NCI-H2196 treated with DMSO at 0.1 percent for 48 hours (cell line): Measurements from ENCODE around the gene CCN6.
"Not testable (repeated sequence)": the region's sequence is repeated elsewhere in the genome, so short reads cannot be mapped to it uniquely, and the experiment has no call there.

ENCODE experiments used
- DNase-seq: peaks from one replicate; lab custom pipeline; 2025; ENCODE audit not compliant: unreplicated experiment; lab: John Stamatoyannopoulos, UW

CCN6 gene

GRCh38 chr6:112029045-112029822 is 24.7 kb upstream of the CCN6 start:
- DNase-seq = peak; percentile 14

DNA sequence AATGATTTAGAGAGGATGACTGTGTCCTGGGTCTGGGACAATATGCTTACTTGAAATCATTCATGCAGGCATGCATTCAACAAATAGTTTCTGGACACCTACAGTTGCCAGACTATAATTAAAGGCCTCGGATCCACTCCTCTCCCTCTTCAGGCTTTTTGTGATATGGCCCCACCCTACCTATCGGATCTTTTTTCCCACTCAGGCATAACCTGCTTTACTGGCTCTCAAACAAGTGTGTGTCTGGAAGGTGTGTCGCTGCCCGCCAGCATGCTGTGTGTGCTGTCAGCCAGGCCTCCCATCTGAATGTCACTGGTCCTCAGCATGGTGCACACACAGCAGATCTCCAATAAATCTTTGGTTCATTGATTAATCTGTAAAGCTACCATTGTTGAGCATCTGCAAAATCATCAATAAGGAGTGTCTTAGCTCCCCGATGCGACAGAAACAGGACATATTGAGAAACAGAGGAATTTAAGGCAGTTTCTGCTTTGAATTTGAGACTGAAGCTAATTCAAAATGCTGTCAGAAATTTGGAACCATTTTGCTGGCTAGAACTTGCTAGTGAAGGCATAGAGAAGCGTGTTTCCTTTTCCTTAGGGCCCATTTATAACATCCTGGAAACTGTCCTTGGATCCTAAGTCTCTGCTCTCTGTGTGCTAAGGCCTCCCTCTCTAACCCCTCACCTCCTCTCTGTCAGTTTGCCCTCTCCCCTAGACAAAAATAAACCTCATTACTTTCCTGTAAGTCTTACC is 23.5 kb upstream of the CCN6 start:
- no peak for DNase-seq

GRCh38 chr6:112030961-112031660 is 22.8 kb upstream of the CCN6 start:
- DNase-seq = no peak

- no peak for DNase-seq
Observed at GRCh38 chr6:112031960-112032359, 21.9 kb upstream of the CCN6 start.

- no peak for DNase-seq
Observed at GRCh38 chr6:112032728-112033127, 21.2 kb upstream of the CCN6 start.

DNA sequence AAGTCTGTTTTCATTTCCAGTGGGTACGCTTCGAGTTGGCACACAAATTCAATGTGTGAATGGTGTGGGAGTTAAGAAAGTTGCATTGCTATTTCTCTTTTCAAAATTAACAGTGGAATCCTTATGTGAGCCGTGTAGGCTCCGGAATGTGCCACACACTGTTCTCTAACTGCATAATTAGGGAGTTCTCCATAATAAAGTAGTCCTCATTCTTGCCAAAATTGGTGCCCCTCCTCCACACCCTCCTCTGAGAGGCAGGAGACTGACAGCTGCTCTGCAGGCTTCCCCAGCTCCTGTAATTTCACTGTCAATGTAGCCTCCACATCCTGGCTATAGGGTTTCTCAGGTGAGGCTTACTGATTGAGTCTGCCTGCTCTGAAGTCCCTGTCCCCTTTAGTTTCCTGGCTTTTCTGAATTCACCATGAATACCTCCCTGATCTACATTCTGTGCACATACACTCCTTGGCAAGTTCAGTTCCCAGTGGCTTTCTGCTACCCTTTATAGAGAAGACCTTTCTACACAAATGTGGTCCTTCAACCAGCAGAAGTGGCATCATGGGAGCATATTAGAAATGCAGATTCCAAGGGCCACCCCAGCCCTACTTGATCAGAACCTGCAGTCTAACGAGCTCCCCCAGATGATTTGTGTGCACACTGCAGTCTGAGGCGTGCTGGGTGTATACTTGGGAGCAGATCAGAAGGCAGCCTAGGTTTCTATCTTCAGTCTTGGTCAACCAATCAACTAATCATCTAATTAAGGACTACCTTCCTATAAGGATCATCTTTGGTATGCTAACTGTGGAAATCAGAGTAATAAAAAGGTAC is 19.9 kb upstream of the CCN6 start:
- DNase-seq = no peak

GRCh38 chr6:112034616-112034995 is 19.3 kb upstream of the CCN6 start:
- DNase-seq = no peak

DNA sequence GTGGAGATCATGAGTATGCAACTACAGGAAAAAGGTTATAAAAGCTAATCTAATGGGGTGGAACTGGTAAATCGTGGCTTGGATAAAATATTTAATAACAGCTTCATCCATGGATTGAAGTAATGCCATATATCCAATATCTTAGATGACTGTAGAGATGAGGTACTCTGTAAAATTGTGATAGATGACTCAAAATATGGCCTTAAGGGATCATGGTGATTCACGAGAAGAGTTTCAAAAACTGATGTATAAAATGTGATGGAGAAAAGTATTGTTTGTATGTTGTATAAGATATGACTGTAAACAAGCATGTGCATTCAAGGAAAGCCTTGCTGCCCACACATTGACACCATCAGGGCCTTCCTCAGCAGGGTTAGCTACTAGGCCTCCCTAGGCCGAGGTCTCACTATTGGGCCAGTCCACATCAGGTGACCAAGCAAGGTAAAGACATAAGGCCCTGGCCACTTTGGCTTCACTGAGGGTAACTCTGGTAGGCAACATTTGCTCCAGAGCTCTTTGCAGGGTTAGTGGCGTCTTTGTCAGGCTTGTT is 17.7 kb upstream of the CCN6 start:
- DNase-seq = no peak

- no peak for DNase-seq
Observed at GRCh38 chr6:112037783-112038216, 16.1 kb upstream of the CCN6 start.

DNA sequence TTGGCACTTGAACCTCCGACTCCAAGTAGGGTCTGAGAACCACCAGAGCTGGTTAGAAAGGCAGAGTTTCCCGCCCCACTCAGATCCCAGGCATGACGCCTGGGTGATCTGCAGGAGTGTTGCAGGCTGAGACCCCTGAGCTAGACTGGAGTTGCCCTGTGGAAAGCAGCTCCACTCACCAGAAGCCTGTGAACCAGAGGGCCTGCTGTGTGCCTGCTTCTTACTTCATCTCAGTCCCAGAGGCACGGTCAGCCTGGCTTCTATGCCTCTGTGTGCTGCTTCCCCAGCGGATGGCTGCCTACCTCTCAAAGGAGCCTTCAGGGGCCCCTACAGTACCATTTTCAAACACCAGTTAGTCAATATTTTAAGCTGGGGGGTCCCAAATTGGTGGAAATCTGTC is 15.6 kb upstream of the CCN6 start:
- no peak for DNase-seq

GRCh38 chr6:112038756-112039430 is 15.0 kb upstream of the CCN6 start:
- no peak for DNase-seq

DNA sequence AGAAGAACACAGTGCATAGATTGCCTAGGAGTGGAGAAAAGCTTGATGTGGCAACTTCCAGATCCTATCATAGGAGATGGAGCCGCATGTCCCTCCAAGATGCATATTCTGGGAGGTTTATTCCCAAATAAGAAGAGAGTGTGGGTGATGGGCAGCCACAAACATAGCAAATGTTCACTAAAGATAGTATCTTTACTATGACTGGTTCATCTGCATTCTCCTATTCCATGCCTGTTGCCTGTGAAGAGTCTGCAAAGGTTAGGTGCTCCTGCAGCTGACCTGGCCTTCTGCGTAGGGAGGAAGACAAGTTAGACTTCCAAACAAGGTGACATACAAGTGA is 14.5 kb upstream of the CCN6 start:
- no peak for DNase-seq

GRCh38 chr6:112040956-112041355 is 12.9 kb upstream of the CCN6 start:
- DNase-seq = no peak

DNA sequence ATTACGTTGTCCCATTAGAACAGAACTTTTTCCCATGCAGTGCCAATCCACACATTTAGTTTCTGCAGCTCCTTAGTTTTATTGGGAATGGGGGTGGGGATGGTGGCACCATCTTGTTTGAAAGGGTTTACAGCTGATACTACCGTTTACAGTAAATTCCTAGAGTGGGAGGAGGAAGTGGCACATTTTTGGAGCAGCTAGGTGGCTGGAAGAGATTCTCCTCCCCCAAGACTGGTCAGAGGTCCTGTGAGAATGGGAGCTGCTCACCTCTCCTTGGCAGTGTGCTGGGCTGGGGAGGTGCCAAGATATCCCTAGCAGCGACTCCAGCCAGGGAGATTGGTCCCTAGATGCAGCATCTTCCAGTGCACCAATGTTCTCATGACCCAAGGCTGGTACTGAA is 12.4 kb upstream of the CCN6 start:
- no peak for DNase-seq

DNA sequence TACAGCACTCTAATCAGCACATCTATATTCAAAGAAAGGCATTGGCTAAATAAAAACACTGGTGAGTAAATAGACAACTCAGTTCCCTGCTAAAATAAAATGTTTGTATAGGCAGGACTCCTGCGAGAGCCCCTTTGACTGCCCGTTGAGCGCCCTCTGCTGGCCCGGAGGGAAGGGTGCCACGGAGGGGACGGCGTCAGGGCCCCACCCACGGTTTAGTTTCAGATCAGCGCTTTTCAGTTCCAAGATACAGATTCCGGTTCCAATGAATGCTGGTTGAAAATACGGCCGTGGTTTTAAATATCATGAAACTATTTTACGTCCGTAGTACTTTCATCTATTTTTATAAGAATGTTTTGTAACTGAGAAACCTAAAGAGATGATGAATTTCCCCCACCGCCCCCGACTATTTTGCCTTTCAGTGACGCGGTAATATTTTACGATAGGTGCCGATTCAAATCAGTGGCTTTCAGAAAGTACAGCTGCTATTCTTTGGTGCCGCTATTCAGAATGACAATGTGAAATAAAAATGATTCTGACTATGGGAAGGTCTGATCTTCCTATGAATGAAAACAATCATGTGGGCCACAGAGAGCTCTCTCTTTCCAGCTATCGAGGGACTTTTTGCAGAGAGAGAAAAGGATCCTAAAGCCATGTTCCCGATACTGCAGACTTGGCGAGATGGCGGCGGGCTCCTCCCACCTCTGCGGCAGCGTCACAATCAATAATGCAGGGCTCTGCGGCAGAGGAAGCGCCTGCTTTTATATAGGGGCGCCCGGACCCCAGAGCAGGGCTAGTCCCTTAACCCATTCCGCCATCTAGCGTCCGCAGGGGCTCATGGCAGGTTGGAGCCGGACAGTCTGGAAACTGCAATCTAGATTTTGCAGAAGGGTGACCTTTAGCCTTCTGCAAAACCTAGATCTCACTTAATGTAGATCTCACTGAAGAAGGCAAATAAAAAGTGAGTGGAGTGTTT is 10.6 kb upstream of the CCN6 start:
- DNase-seq = peak; percentile 83

GRCh38 chr6:112044196-112044595 is 9.7 kb upstream of the CCN6 start:
- DNase-seq = no peak

DNA sequence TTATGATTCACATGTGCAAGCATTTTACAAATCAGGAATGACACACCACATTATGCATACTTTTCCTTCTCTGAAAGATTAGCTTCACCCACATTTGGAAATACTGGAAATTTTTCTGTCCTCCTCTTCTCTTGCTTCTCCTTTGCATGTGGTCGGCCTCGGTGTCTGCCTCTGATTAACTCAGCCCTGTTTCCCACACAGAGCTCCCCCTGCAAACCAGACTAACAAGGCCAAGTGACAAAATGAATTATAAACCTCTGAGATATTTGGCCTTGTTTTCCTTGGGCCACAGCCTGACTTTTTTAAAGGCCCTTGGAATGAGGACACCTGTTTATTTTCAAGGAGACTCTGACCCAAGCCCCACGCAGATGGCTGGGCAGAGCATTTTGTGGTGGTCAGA is 9.0 kb upstream of the CCN6 start:
- no peak for DNase-seq

- not testable (repeated sequence) for DNase-seq
Observed at GRCh38 chr6:112047523-112047922, 6.4 kb upstream of the CCN6 start.
